ENCODE results near the gene STYXL1.

DNA sequence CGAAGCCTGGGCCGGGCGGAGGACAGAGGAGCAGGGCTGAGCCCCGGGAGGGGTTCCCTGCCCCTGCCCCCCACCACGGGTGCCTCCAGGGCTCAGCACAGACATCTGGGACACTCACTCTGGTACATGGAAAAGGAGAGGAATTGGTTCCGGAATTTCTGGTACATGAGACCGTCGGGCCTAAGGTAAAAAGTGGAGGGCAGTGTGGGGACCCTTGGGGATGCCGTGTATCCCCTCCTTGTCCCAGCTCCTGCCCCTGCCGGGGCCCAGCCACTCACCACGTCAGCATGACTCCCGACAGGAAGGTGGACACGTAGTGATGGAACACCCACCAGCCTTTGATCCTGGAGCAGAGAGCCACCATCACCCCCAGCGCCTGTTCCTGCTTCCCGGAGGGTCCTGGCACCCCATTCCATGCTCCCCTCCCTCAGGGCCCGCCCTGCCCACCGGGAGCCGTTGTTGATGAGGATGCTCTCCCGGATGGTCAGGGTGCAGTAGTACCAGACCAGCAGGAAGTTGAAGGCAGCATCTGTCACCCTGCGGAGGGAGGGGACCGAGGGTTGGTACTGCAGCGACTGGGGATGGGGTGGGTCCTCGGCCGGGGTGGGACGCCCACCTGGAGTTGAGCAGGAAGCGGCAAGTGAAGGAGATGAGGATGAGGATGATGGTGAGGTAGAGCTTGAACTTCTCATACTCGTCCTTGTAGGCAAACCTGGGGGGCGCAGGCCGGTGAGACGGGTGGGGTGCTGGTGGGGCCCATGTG, 59.8 kb downstream of the STYXL1 start:
- TF ChIP-seq, protein P1, sequence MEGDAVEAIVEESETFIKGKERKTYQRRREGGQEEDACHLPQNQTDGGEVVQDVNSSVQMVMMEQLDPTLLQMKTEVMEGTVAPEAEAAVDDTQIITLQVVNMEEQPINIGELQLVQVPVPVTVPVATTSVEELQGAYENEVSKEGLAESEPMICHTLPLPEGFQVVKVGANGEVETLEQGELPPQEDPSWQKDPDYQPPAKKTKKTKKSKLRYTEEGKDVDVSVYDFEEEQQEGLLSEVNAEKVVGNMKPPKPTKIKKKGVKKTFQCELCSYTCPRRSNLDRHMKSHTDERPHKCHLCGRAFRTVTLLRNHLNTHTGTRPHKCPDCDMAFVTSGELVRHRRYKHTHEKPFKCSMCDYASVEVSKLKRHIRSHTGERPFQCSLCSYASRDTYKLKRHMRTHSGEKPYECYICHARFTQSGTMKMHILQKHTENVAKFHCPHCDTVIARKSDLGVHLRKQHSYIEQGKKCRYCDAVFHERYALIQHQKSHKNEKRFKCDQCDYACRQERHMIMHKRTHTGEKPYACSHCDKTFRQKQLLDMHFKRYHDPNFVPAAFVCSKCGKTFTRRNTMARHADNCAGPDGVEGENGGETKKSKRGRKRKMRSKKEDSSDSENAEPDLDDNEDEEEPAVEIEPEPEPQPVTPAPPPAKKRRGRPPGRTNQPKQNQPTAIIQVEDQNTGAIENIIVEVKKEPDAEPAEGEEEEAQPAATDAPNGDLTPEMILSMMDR (conservative IDR thresholded peaks at IDR 0.05; ENCODE audit: low read length): no peak
- no peak for TF ChIP-seq EZH2phosphoT487 (IDR thresholded peaks at IDR 0.05; ENCODE audit: borderline replicate concordance)

All from Loucy (cell line).